Activated CD4-positive, alpha-beta T cell treated with anti-CD3 and anti-CD28 coated beads, Interleukin-10, Interleukin-2, amounts not matched to agents 100 ng/mL and 50 ng/mL, durations not matched to agents 16 hours and 8 hours (primary cell): Measurements from ENCODE around the gene DMAC1.

ENCODE experiments used
- DNase-seq: peaks from one replicate; pipeline ENCODE4 v3.0.0-alpha.2; 2020

Gene DMAC1

GRCh38 chr9:7782400-7783120, 17.0 kb downstream of the DMAC1 start:
- no peak for DNase-seq

DNA sequence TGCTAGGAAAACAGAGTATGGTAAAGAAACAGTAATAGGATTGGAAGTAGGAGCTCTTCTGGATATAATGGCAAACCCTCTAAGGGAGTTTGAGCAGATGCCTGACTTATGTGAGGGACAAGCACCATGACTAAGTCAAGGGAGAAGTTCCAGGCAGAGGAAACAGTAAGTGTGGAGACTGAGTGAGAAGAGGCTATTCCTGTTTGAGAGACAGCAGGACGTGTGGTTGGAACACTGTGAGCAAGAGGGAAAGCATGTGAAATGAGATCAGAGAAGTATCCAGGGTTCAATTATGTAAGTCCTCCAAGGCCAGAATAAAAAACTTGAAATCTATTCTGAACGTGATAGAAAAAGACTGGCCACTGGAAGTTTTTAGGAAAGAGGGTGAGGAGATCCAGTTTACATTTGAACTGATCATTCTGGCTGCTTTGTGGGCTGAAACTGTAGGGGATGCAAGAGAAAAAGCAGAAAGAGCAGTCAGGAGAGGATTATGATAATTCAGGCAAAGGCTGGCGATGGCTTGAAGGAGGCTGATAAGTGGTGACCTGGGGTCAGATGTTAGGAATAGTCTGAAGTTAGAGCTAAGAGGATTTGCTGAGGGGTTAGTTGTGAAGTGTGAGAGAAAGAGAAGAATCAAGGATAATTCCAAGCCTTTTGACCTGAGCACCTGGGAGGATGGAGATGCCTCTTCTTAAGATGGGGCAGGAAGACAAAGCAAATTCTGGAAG, 19.2 kb downstream of the DMAC1 start:
- DNase-seq: no peak

DNA sequence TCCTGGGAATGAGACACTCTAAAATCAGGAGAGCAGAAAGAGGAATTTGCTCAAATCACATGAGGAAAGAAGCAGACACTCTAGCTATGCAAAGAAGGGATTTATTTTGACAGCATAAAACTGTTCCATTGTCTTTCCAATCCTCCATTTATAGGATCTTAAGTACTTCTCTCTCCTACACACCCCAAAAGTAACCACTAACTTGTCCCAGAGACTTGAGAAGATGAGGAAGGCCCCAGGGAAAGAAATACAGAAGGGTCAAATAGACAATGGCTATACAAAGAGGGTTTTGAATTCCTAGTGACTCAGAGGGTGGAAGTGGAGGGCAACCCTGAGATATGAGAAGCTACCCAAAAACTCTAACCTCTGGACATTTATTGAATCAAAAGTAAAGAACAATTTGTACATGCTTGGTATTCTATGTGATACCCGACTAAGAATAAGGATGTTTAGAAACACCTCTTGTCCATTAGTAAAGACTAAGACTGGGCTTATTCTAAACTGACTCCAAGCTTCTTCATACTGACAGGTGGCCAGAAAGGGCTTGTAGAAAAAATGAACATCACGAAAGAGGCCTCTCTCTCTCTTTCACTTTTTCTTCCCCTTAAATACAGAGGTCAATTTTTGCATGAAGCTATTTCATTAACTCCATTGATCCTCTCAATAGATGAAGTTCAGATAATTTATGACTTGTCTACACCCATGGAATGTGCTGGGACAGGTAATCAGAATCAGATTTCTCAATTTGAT, 20.6 kb downstream of the DMAC1 start:
- DNase-seq: no peak

DNA sequence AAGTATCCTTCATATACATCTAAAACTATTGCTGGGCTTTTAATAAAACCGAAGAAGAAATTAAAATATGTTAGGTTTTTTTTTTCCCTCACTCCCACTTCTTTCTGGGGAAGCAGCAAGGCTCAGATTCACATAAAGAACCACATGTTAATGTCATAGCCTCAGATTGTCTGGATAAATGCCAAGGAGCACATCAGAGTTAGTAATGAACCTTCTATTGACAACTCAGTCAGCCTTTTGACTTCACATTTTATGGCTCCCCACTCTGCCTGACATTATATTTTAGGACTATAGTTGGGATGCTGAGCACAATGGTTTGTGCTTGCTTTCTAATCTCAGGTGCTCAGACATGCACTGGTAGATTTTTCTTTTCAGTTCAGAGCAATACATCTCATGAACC, 21.8 kb downstream of the DMAC1 start:
- DNase-seq: no peak

- DNase-seq: no peak
These were observed 29.5 kb downstream of the DMAC1 start for GRCh38 chr9:7770111-7770510.

DNA sequence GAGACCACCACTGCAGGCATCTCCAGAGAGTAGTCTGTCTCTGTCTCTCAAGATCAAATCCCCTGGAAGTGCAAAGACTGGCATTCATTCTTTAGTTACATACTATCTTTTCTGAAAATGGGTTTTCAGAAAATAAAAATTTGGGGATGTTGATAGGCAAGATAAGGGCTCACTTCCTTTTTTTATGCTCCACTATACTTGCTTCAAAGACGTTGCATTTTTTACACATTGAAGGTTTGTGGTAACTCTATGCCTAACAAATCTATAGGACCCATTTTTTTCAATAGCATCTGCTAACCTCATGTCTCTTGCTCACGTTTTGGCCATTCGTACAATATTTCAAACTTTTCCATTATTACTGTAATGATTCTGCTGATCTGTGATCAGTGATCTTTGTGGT, 37.0 kb downstream of the DMAC1 start:
- no peak for DNase-seq

GRCh38 chr9:7760014-7760415, 39.6 kb downstream of the DMAC1 start:
- DNase-seq: no peak

- peak; percentile 86 for DNase-seq
These were observed 43.5 kb downstream of the DMAC1 start for GRCh38 chr9:7756088-7756487.

DNA sequence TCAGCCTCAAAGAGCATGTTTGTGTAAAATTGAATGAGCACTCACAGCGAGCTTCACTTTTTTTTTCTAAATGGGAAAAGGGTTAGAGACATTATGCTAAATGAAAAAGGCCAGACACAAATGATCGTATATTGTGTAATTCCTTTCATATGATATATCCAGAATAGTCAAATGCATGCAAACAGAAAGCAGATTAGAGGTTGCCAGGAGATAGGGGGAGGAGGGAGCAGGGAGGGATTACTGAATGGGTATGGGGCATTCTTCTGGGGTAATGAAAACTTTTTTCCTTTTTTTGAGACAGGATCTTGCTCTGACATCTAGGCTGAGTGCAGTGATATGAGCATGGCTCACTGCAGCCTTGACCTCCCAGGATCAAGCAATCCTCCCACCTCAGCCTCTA, 47.1 kb downstream of the DMAC1 start:
- DNase-seq: no peak
